Upper lobe of left lung (tissue), 6 donors: ENCODE data around the gene WNT16. TPM values are rescaled to one million over a fixed set of nuclear protein-coding genes. Genes with fewer than 3 reads are reported as not detected.

Experiments used
- ATAC-seq, 2 donors: fragments of 200-7000 bp; cut with Tn5 transposase; one replicate each; pipeline ENCODE4 v1.9.1; 2022; ENCODE audit warnings: mild to moderate bottlenecking in 2 of 2, moderate library complexity in 2 of 2; ENCODE audit not compliant: low FRiP score in 2 of 2
- DNase-seq, 2 donors: peaks; one replicate each; pipeline ENCODE4 v3.0.0-alpha.2; 2019 to 2020
- H3K27ac ChIP-seq, 4 donors: fragments of 200-600 bp; sonication (generic); one replicate each; pipeline ENCODE4 v1.5.1; 2016 to 2019
- H3K27me3 ChIP-seq, 4 donors: fragments of 200-600 bp; sonication (generic); one replicate each; pipeline ENCODE4 v1.5.1; 2017 to 2019
- H3K36me3 ChIP-seq, 4 donors: fragments of 200-600 bp; sonication (generic); one replicate each; pipeline ENCODE4 v1.5.1; 2016 to 2019
- H3K4me1 ChIP-seq, 4 donors: fragments of 200-600 bp; sonication (generic); one replicate each; pipeline ENCODE4 v1.5.1; 2018 to 2019
- H3K4me3 ChIP-seq, 4 donors: fragments of 200-600 bp; sonication (generic); one replicate each; pipeline ENCODE4 v1.5.1; 2017 to 2019; ENCODE audit warnings: mild to moderate bottlenecking in 2 of 4, moderate library complexity in 1 of 4
- H3K9me3 ChIP-seq, 4 donors: fragments of 200-600 bp; sonication (generic); one replicate each; pipeline ENCODE4 v1.5.1; 2018 to 2019
- CTCF ChIP-seq, 6 experiments: fragments of 450-650 bp in 4 of 6; fragments of 200-600 bp in 2 of 6; sonication (generic) in 2 of 6; IDR thresholded peaks; one replicate each; pipeline ENCODE4 v1.5.1; 2016 to 2019; ENCODE audit warnings: antibody characterized with exemption in 6 of 6
- EP300 ChIP-seq, 4 donors: sonication (generic); formaldehyde crosslinking; IDR thresholded peaks; one replicate each; pipeline ENCODE4 v1.5.1; 2017; ENCODE audit warnings: antibody characterized with exemption in 4 of 4, control low read depth in 2 of 4
- POLR2A ChIP-seq, 4 donors: fragments of 450-650 bp; IDR thresholded peaks; one replicate each; pipeline ENCODE4 v1.5.1; 2016 to 2017; ENCODE audit warnings: antibody characterized with exemption in 4 of 4, mild to moderate bottlenecking in 2 of 4
- POLR2AphosphoS5 ChIP-seq, 2 donors: sonication (generic); formaldehyde crosslinking; IDR thresholded peaks; one replicate each; pipeline ENCODE4 v1.5.1; 2017; ENCODE audit warnings: antibody characterized with exemption in 2 of 2
- WGBS, 2 donors: methylation state at CpG; one replicate each; pipeline ENCODE4 v1.1.5; 2017 to 2018; 5-methylcytosine and 5-hydroxymethylcytosine counted together
- total RNA-seq, 6 donors: library from RNA; depleted of rRNA in 4 of 6; stranded (reverse); fragments of >200 nt in 4 of 6; gene quantifications; one replicate each; pipeline versions ENCODE4 v1.1.0 to v1.2.1, GENCODE V29; 2016 to 2021
- donor health status: DM: no; HTN: no; CAD: no; lungs with moderate emphysema.
- donor health status: DM: no; HTN: yes; CAD: no; lungs with severe emphysema.

WNT16 gene
- total RNA-seq, 6 donors from 2014 or later: not detected

- Histone ChIP-seq H3K9me3 (no peaks in the 10 kb centered on the region), H3K4me1 (no peaks in the 10 kb centered on the region), H3K36me3 (peaks cover 0 to 1% (median 0%) of the 10 kb centered on the region in 4 donors), H3K4me3 (no peak overlapping the region), H3K27ac (no peak overlapping the region), H3K27me3 (no peaks in the 10 kb centered on the region)
- ATAC-seq (no peak), DNase-seq (no peak)
- WGBS, 2 donors: 83 to 88% methylated on average over 2 of the region's 2 CpGs
- TF ChIP-seq CTCF (IDR thresholded peaks at IDR 0.05): no peak
- TF ChIP-seq POLR2A (IDR thresholded peaks at IDR 0.05): no peak
- no peak for TF ChIP-seq POLR2AphosphoS5 (IDR thresholded peaks at IDR 0.05)
- no peak for TF ChIP-seq EP300 (IDR thresholded peaks at IDR 0.05)
Observed at GRCh38 chr7:121300685-121301420, 27.9 kb upstream of the WNT16 start.

- H3K9me3 ChIP-seq: no peaks in the 10 kb centered on the region
- TF ChIP-seq CTCF (IDR thresholded peaks at IDR 0.05) (no peak), POLR2A (IDR thresholded peaks at IDR 0.05) (no peak), EP300 (IDR thresholded peaks at IDR 0.05) (no peak), POLR2AphosphoS5 (IDR thresholded peaks at IDR 0.05) (no peak)
- no peaks in the 10 kb centered on the region for H3K4me1 ChIP-seq
- no peak for DNase-seq
- 77 to 79% methylated on average over 9 of the region's 9 CpGs for WGBS, 2 donors
- no peak for ATAC-seq
- no peak overlapping the region for H3K27ac ChIP-seq
- H3K27me3 ChIP-seq: no peaks in the 10 kb centered on the region
- H3K4me3 ChIP-seq: no peak overlapping the region
- no peaks in the 10 kb centered on the region for H3K36me3 ChIP-seq
Observed at GRCh38 chr7:121301446-121302213, 27.2 kb upstream of the WNT16 start.

- 82 to 91% methylated on average over 8 of the region's 8 CpGs for WGBS, 2 donors
- DNase-seq (no peak), ATAC-seq (no peak)
Observed at GRCh38 chr7:121302214-121302745, 26.5 kb upstream of the WNT16 start.

GRCh38 chr7:121303422-121304101 lies 25.2 kb upstream of the WNT16 start:
- no peak for ATAC-seq
- no peak for TF ChIP-seq CTCF (IDR thresholded peaks at IDR 0.05)
- WGBS, 2 donors: 93 to 94% methylated on average over 6 of the region's 6 CpGs
- Histone ChIP-seq H3K4me3 (no peak overlapping the region), H3K36me3 (no peaks in the 10 kb centered on the region), H3K27me3 (no peaks in the 10 kb centered on the region), H3K27ac (no peak overlapping the region), H3K9me3 (no peaks in the 10 kb centered on the region), H3K4me1 (no peaks in the 10 kb centered on the region)
- no peak for DNase-seq

More at GRCh38 chr7:121302214-121302745, 26.5 kb upstream of the WNT16 start:
- Histone ChIP-seq H3K27ac (no peak overlapping the region), H3K27me3 (no peaks in the 10 kb centered on the region), H3K36me3 (no peaks in the 10 kb centered on the region), H3K4me3 (no peak overlapping the region), H3K4me1 (no peaks in the 10 kb centered on the region), H3K9me3 (no peaks in the 10 kb centered on the region)
- TF ChIP-seq POLR2AphosphoS5 (IDR thresholded peaks at IDR 0.05): no peak

- WGBS, 2 donors: 92 to 94% methylated on average over 1 of the region's 1 CpG
- Histone ChIP-seq H3K4me1 (no peaks in the 10 kb centered on the region), H3K27ac (no peak overlapping the region)
Observed at GRCh38 chr7:121304102-121304658, 24.6 kb upstream of the WNT16 start.

More at GRCh38 chr7:121304102-121304658, 24.6 kb upstream of the WNT16 start:
- DNase-seq: no peak
- no peak for TF ChIP-seq CTCF (IDR thresholded peaks at IDR 0.05)
- TF ChIP-seq POLR2A (IDR thresholded peaks at IDR 0.05): no peak
- TF ChIP-seq EP300 (IDR thresholded peaks at IDR 0.05): no peak
- TF ChIP-seq POLR2AphosphoS5 (IDR thresholded peaks at IDR 0.05): no peak
- Histone ChIP-seq H3K9me3 (no peaks in the 10 kb centered on the region), H3K36me3 (no peaks in the 10 kb centered on the region), H3K4me3 (no peak overlapping the region), H3K27me3 (no peaks in the 10 kb centered on the region)
- ATAC-seq: no peak
